GM19193 (cell line): ENCODE results near the gene KSR1.
A peak's percentile ranks its signal among the peaks of the same experiment; 100 is the strongest.

Experiments used
- POLR2A ChIP-seq: IDR thresholded peaks from 4 replicates; pipeline ENCODE4 v1.6.1; 2011; ENCODE audit not compliant: insufficient read depth, insufficient read length; ENCODE audit errors: extremely low read depth

Gene KSR1

GRCh38 chr17:27463235-27463677 is 7.0 kb downstream of the KSR1 start:
- TF ChIP-seq POLR2A = no peak

DNA sequence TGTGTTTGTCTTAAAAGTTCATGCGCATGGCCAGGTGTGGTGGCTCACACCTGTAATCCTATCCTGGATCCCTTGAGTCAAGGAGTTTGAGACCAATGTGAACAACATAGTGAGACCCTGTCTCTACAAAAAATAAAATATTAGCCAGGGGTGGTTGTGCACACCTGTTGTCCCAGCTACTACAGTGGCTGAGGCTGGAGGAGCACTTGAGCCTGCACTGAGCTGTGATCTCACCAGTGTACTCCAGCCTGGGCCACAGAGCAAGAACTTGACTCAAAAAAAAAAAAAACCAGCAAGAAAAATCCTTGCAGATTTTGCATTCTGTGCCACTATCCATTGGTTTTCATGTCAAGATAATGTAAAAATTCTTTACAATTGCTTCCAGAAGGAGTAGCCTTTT is 8.2 kb downstream of the KSR1 start:
- TF ChIP-seq POLR2A = no peak

GRCh38 chr17:27466376-27466742 is 10.1 kb downstream of the KSR1 start:
- no peak for TF ChIP-seq POLR2A

DNA sequence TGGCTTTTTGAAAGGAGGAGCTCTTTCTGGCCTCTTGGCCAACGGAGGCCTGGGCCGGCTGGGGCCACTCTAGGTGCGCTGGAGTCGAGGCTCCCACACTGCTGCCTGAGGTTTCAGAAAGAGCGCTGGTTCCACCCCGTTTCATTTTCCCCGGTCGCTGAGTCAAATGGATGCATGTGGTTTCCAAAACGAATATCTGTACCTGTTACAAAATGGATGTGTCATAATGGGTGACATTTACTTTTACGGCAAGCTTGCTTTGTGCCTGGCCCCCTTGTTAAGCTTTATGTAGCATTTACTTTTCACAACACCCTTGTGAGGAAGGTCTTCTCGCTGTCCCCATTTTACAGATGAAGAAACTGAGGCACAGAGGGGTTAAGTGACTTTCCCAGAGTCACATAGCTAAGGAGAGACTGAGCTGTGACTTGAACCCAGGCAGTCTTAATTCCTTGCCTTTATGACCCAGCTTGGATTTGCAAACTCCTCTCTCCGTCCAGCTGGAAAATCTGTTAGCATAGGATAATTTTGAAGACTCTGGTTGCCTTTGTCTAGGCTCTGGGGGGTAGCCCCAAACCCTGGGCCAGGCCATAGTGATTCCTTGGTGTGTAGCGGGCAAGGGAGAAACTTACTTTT is 10.6 kb downstream of the KSR1 start:
- peak; percentile 47 for TF ChIP-seq POLR2A

DNA sequence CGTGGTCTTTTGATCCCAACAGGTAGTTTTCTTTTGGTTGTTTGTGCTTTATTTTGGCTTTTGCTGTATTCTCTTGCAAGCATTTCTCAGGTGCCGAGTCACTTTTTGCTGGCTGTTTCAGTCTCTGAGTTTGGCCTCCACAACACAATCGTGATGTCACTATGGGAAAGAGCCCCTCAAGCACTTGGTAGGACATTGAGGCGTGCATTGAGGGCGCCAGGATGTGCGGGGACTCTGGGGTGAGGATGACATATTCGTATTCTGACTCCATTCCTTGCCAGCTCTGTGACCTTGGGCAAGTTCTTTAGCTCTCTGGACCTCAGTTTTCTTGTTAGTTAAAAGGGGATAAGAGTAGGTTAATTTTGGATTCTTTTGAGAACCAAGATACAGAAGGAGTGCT is 13.0 kb downstream of the KSR1 start:
- TF ChIP-seq POLR2A = no peak

- TF ChIP-seq POLR2A = peak; percentile 24
Measured at GRCh38 chr17:27471321-27472269, 15.3 kb downstream of the KSR1 start.

GRCh38 chr17:27473190-27473747 is 17.0 kb downstream of the KSR1 start:
- TF ChIP-seq POLR2A = no peak

DNA sequence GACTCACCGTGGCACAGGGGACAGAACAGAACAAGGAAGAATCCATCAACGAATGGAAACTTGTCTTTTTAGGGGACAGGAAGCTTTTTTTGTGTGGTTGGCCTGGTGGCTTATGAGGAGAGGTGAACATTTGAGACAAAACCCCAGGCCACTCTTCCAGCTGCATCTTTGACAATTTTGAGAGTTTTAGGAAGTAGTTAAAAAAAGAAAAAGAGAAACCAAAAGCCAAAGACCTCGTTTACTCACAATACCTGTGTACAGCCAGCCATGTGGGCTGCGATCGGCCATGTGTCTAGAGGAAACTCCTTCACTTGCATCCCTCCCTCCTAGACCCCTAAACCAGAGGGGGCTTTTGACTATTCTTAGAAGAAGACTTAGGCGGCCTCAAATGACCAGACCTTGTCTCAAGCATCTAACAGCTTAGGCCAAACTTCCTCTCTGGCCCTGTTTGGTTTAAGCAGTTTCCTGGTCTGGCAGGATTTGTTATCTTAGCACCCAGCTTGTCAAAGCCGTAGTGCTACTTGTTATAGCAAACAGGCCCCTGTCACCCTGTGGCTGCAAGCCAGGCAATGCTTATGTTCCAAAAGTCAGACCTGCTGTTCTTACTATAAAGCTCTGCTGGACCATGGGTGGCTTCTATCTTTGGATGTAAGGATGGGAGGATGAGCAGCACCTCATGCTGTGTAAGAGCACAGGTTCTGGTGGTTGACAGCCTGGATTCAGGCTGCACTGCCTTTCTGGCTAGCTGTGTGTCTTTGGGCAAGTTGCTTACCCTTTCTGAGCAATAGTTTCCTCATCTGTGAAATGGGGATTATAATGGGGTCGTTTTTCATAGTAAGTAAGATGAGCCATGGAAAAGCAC is 17.7 kb downstream of the KSR1 start:
- no peak for TF ChIP-seq POLR2A

GRCh38 chr17:27475070-27475673 is 18.9 kb downstream of the KSR1 start:
- TF ChIP-seq POLR2A = no peak

- TF ChIP-seq POLR2A = no peak
Measured at GRCh38 chr17:27475981-27476895, 20.0 kb downstream of the KSR1 start.

DNA sequence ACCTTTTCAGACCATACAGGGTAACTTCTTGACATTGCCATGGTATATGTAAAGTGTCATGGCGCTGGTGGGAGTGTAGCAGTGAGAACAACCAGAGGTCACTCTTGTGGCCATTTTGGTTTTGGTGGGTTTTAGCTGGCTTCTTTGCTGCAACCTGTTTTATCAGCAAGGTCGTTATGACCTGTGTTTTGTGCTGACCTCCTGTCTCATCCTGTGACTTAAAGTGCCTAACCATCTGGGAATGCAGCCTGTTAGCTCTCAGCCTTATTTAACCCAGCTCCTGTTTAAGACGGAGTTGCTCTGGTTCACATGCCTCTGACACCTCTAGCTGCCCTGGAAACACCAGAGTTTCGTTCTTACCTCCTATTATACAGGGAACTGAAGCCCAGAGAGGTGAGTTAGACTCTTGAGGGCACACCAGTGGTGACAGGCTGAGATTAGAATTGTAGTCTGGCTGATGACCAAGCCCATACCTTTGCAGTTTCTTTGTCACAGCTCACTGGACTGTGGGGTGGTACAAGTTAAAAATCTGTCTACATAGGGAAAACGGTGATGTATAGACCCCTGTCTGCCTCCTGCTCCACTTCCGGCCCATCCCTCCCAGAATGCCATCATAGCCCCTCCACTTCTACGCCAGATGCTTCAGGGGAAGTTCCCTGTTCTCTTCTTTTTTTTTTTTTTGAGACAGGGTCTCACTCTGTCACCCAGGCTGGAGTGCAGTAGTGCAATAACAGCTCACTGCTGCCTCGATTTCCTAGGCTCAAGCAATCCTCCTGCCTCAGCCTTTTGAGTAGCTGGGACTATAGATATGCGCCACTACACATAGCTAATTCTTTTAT is 21.0 kb downstream of the KSR1 start:
- no peak for TF ChIP-seq POLR2A

DNA sequence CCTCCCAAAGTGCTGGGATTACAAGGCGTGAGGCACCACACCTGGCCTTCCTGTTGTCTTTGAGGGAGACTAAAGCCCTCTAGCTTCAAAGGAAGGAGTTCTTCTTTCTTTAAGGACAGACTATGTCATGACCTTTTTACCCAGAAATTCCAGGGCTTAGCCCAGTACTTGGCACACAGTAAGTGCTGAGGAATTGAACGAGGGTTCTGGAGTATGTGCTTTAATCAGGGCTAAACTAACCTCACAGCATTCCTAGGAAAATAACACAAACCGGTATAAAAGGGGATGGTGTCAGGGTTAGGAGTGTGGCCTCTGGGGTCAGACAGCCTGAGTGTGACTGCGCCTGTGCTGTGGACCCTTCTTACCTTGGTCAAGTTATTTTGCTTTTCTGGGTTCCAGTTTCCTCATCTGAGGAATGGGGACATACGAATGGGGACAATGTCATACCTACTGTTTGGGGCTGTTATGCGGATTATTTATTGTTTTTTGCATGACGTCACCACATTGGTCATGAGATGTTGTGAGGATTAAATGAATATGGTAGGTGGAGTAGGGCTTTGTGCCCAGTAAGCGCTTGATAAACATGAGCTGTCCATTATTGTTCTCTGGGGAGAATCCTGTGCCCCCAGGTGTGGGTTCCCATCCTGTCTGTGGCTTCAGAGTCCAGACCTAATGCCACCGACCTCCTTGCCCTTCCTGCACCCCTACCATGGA is 21.9 kb downstream of the KSR1 start:
- TF ChIP-seq POLR2A = no peak
